Stimulated activated CD4-positive, alpha-beta T cell treated with anti-CD3 and anti-CD28 coated beads, Interleukin-1b, Interleukin-23, amount 100 ng/mL, for 48 hours (primary cell): ENCODE measurements around the gene ZNF792.
"Not testable (repeated sequence)": the region's sequence is repeated elsewhere in the genome, so short reads cannot be mapped to it uniquely, and the experiment has no call there.

ENCODE experiments used
- DNase-seq: peaks from one replicate; pipeline ENCODE4 v3.0.0-alpha.2; 2020

The ZNF792 gene

GRCh38 chr19:34963573-34964406, at the start of gene ZNF792:
ZNF792 (minus strand) TSS chr19:34964229; CDS start chr19:34963662, 567 bp downstream.
- peak; percentile 46 for DNase-seq

DNA sequence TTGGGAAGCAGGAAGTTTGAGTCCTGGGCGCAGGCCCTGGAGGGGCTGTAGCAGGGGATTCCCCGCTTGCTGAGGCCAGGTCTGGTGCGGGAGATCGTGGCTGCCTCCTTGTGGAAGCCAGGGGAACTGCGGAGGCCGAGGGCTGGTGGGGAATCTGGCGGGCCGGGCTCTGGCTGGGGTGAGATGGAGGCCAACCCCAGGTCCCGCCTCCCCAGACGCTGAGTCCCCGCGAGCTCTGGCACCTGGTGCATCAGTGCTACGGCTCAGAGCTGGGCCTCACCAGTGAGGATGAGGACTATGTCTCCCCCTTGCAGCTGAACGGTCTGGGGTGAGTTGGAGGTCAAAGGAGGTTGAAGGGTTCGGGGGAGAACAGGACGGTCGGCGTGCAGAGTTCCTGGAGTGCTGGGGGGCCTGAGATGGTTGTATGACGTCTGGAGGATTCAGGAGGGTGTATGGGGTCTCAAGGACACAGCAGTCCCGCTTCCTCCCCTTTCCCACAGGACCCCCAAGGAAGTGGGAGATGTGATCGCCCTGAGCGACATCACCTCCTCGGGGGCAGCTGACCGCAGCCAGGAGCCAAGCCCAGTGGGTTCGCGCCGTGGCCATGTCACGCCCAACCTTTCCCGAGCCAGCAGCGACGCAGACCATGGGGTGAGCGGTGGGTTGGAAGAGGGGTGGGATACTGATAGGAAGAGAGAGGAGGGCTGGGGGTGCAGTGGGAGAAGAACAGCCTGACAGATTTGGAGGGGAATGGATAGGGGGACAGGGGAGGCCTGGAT, 49.2 kb upstream of the ZNF792 start:
- DNase-seq: peak; percentile 79

GRCh38 chr19:35011737-35012682, 48.0 kb upstream of the ZNF792 start:
- no peak for DNase-seq

DNA sequence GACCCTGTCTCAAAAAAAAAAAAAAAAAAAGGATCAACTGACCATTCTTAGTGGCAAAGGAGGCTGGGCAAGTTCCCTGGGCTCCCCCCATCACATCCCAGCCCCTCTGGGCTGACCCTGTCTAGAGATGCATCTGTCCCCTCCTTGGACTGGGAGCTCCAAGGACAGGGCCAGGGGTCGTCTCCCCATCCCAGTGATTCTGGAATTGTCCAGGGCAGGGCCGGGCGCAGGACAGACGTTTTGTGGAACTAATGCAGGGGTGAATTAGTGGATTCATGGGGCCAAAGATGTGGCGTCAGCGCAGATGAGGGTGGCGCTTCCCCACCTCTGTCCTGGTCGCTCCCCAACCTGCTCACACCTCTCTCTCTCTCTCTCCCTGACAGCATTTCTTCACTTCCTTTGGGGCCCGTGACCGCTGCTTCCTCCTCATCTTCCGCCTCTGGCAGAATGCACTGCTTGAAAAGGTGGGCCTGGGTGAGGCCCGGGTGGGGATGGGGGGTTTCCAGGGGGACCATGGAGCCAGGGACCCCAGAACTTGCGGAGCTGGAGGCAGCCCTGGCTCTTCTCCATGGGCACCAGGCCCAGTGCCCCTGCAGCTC, 47.2 kb upstream of the ZNF792 start:
- DNase-seq: no peak

DNA sequence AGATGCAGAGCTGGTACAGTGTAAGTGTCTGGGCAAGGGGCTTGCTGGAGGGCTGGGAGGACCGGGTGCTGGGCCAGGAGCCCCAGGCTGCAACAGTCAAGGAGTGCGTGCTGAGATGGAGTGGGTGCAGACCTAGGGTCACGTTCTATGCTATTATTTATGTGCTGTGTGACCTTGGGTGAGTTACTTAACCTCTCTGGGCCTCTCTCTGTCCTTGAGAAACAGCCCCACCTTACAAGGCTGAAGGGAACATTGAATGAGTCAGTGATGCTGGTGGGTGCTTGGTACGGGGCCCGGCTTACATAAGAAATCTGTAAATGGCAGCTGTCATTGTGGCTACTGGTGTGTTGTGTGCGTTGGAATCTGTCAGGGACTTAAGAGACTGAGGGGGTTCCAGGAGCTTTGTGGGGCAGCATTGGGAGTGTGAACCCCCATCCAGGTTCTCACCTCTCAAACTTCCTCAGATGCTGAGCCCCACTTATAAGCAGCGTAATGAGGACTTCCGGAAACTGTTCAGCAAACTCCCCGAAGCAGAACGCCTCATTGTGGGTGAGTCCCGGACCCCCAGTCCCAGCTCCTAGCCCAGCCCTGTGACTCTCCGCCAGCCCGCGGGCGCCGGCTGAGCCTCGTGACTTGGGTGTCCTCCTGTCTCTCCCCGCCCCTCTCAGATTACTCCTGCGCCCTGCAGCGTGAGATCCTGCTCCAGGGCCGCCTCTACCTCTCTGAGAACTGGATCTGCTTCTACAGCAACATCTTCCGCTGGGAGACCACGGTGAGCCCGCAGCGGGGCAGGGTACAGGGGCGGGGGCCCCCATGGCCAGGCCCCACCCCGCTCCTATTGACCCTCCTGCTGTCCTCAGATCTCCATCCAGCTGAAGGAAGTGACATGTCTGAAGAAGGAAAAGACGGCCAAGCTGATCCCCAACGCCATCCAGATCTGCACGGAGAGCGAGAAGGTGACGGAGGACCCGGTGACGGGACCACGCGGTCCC, 45.7 kb upstream of the ZNF792 start:
- DNase-seq: no peak

GRCh38 chr19:35008891-35009341, 44.9 kb upstream of the ZNF792 start:
- DNase-seq: no peak

DNA sequence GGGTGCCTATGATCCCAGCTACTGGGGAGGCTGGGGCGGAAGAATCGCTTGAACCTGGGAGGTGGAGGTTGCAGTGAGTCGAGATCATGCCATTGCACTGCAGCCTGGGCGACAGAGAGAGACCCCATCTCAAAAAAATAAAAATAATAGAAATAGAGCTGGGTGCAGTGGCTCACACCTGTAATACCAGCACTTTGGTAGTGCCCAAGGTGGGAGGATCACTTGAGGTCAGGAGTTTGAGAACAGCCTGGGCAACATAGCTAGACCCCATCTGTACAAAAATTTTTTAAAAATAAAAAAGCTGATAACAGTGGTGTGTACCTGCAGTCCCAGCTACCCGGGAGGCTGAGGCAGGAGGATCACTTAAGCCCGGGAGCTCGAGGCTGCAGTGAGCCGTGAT, 43.4 kb upstream of the ZNF792 start:
- not testable (repeated sequence) for DNase-seq

GRCh38 chr19:35006999-35007365, 43.0 kb upstream of the ZNF792 start:
- DNase-seq: no peak

DNA sequence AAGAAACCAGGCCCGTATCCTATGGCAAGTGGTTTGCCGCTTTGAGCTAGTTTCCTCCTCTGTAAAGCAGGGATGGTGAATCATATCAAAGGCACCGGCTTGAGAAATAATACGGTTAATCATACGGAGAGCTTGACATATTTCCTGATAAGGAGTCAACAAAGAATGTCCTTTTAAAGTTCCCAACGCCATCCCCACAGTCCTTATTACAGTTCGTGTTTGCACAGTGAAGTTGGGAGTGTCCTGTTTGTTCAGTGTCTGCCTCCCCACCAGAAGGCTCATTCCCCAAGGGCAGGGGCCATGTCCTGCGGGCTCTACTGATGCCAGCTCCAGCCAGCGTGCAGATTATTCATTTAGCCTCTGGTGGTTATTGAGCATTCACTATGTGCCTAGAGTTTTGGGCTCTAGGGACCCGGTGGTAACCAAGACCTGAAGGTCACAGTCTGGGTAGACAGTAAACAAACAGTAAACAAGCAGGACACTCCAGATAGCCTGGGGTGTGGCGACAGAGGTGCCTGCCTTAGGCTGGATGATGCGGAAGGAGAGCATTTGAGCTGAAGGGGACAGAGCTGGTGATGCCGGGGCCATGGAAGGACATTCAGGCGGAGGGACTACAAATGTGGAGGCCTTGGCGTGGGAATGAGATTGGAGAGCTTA, 42.4 kb upstream of the ZNF792 start:
- no peak for DNase-seq

DNA sequence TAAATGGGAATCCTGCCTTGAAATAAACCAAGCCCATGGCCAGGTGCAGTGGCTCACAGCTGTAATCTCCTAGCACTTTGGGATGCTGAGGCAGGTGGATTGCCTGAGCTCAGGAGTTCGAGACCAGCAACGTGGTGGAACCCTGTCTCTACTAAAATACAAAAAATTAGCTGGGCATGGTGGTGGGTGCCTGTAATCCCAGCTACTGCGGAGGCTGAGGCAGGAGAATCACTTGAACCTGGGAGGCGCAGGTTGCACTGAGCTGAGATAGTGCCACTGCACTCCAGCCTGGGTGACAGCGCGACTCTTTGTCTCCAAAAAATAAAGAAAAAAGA, 41.9 kb upstream of the ZNF792 start:
- not testable (repeated sequence) for DNase-seq

DNA sequence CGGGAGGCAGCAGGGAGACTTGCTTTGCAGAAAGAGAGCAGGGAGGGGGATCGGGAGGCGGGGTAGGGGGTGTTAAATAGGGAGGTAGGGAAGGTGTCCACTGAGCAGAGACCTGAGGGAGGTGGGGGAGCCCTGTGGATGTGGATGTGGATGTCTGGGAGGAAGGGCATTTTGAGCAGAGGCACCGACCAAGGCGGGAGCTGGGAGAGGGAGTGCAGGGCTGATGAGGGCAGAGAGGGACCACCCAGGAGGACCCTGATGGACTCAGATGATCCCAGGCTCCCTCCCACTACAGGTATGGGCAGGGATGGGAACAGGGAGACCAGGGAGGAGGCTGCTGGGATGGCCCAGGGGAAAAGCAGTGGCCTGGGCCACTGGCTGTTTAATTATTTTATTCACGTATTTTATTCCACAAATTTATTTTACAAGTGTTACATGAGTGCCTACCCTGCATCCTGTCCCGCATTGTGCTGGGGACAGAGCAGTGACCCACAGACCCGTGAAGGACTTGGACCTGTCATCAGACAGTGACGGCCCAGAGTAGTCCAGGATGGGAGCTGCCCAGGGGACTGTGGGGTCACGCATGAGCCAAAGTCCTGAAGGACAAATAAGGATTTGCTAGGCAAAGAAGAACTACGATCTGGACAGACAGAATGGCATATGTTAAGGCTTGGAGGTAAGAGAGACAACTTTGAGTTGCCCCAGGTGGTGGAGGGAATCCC, 41.4 kb upstream of the ZNF792 start:
- DNase-seq: no peak

GRCh38 chr19:35004517-35005255, 40.7 kb upstream of the ZNF792 start:
- DNase-seq: no peak

GRCh38 chr19:35002037-35002535, 38.1 kb upstream of the ZNF792 start:
- DNase-seq: no peak

DNA sequence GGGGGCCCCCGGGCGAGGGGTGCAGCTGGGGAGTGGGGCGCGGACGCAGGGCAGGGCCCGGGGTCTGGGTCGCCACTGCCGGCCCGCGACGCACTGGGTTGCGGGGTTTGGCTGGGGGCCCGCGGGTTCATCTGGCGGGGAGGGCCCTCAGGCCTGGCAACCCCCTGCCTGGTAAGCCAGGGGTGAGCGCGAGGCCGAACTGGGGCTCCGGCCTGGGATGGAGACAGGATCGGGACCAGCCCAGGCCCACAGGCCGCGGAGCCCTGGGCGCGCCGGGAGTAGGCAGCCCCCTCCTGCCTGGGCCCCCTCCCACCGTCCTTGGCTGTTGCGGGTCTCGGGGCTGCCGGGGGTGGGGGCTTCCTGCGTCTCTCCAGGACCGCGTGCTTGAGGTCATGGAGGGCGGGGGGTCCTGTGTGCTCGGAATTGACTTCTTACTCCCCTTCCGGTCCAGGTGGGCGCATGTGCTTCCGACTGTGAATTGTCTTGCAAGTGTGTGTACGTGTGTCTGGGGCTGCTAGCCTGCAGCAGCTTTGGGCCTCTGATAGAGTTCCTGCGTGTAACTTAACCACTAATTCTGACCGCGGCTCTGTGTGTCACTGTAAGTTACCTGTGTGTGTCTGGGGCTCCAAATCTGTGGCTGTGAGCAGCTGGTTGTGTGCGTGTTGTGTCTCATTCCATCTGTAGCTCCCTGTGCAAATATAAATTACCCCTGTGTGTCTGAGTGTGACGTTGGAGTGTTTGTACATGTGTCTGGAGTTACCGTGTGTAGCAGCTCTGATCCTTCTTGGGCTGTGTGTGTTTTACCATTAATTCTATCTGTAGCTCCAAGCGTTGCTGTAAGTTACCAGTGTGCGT, 36.8 kb upstream of the ZNF792 start:
- peak; percentile 71 for DNase-seq

DNA sequence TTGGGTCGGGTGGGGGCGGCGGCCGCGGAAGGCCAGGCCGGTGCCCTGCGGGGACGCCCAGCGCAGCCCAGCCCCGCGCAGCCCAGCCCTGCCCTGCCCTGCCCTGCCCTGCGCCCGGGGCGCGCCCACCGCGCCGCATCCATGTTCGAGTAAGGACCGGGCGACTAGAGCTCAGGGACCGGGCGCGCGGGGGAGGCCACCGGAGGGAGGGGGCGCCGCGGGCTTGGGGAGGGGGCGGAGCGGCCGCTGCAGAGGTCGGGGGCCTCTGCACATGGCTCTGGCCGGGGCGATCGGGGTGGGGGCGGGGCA, 36.3 kb upstream of the ZNF792 start:
- no peak for DNase-seq

DNA sequence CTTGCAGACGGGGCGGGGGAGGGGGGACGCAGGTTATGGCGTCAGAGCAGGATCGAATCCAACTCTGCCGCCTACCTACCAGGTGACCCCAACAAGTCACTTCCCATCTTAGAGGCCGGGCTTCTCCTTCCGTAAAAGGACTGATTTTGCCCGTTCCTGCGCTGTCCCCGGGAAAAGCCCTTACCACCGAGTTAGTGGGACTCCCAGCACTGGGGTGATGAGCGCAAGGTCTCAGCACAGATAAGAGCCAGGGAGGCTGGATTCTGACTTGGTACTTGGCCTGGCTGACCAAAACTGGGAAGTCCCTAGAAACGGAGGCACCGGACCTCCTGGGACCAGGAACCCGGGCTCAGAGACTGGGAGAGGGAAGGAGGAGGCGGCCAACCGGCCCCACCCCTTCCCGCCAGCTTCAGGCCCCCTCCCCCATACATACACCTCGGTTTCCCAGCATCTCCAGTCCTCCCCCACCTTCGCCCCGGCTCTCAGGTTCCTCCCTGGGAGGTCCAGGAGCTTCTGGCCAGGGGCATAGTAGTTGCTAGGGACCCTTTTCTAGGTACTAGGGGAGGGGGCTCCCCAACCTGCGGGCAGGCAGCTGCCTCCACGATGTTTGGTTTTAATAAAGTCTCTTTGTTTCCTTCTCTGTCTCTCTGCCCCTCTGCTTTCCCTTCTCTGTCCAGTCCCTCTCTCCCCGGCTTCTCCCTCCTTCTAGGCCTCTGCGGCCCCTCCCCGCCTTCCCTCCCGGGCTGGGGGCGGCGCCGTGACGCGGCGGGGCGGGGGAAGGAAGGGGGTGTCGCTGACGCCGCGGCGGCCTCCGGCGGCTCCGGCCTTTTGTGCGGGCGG, 35.7 kb upstream of the ZNF792 start, which contains the start of gene GRAMD1A:
GRAMD1A (plus strand) TSS at position 826 of the 840 bp plus-strand sequence. CDS start 156 bp downstream, outside the sequence.
- DNase-seq: peak; percentile 71
